HepG2 (cell line): ENCODE results near the gene DUSP9. TPM values are rescaled to one million over a fixed set of nuclear protein-coding genes. Genes with fewer than 3 reads are reported as not detected.

Source experiments
- AKAP8 ChIP-seq: sonication (generic); formaldehyde crosslinking; IDR thresholded peaks from 2 replicates; pipeline ENCODE4 v1.5.1; 2020; ENCODE audit warnings: mild to moderate bottlenecking, missing genetic modification reagents
- CENPT ChIP-seq: sonication (generic); formaldehyde crosslinking; IDR thresholded peaks from 2 replicates; pipeline ENCODE4 v1.8.0; 2022; ENCODE audit warnings: low read depth, mild to moderate bottlenecking, moderate library complexity, missing genetic modification reagents
- FOXK2 ChIP-seq: fragments of 450-650 bp; IDR thresholded peaks from 2 replicates; pipeline ENCODE4 v1.6.1; 2016
- HDAC2 ChIP-seq: sonication (generic); formaldehyde crosslinking; IDR thresholded peaks from 2 replicates; pipeline ENCODE4 v1.4.0; 2020; ENCODE audit warnings: missing genetic modification reagents
- KDM4B ChIP-seq: sonication (generic); formaldehyde crosslinking; IDR thresholded peaks from 2 replicates; pipeline ENCODE4 v1.4.0; 2020; ENCODE audit warnings: missing genetic modification reagents
- KLF11 ChIP-seq: IDR thresholded peaks from 2 replicates; pipeline ENCODE4 v1.6.1; 2016; ENCODE audit warnings: missing compliant biosample characterization
- MED13 ChIP-seq: sonication (generic); formaldehyde crosslinking; IDR thresholded peaks from 2 replicates; pipeline ENCODE4 v1.5.0; 2020; ENCODE audit warnings: missing genetic modification reagents
- PITX1 ChIP-seq: sonication (generic); formaldehyde crosslinking; IDR thresholded peaks from 2 replicates; pipeline ENCODE4 v1.5.1; 2020; ENCODE audit warnings: mild to moderate bottlenecking, missing genetic modification reagents
- RARA ChIP-seq: IDR thresholded peaks from 2 replicates; pipeline ENCODE4 v1.6.1; 2016; ENCODE audit warnings: missing genetic modification reagents, missing compliant biosample characterization
- SP1 ChIP-seq, 2 experiments: fragments of 450-650 bp in 1 of 2; sonication (generic) in 1 of 2; formaldehyde crosslinking in 1 of 2; IDR thresholded peaks; 2 replicates each; pipeline versions ENCODE4 v1.4.0 to v1.6.1; 2016 to 2020; ENCODE audit warnings: missing genetic modification reagents in 1 of 2
- SPEN ChIP-seq: sonication (generic); formaldehyde crosslinking; IDR thresholded peaks from 2 replicates; pipeline ENCODE4 v1.5.1; 2020; ENCODE audit warnings: low read depth, mild to moderate bottlenecking, missing genetic modification reagents
- SSRP1 ChIP-seq: IDR thresholded peaks from 2 replicates; pipeline ENCODE4 v1.6.1; 2016; ENCODE audit warnings: control low read depth
- ZFP1 ChIP-seq: IDR thresholded peaks from 2 replicates; pipeline ENCODE4 v1.6.1; 2016
- ZFX ChIP-seq: sonication (generic); formaldehyde crosslinking; IDR thresholded peaks from 2 replicates; pipeline ENCODE4 v1.4.0; 2020; ENCODE audit warnings: mild to moderate bottlenecking, low read depth, missing genetic modification reagents, moderate library complexity
- ZHX2 ChIP-seq, 2 experiments: sonication (generic) in 1 of 2; formaldehyde crosslinking in 1 of 2; IDR thresholded peaks; 2 replicates each; pipeline versions ENCODE4 v1.6.1 to v1.9.0; 2014 to 2022; ENCODE audit warnings: antibody characterized with exemption in 1 of 2, borderline replicate concordance in 1 of 2, inconsistent platforms in 1 of 2, low read depth in 1 of 2, missing genetic modification reagents in 1 of 2
- ZNF12 ChIP-seq: sonication (generic); formaldehyde crosslinking; IDR thresholded peaks from 2 replicates; pipeline ENCODE4 v1.5.0; 2020; ENCODE audit warnings: missing genetic modification reagents
- ZNF329 ChIP-seq: sonication (generic); formaldehyde crosslinking; IDR thresholded peaks from 2 replicates; pipeline ENCODE4 v1.9.0; 2021; ENCODE audit warnings: low read depth, mild to moderate bottlenecking, missing genetic modification reagents
- polyA plus RNA-seq, 8 experiments: library from polyadenylated mRNA; depleted of rRNA in 3 of 8; stranded (reverse) in 7 of 8; unstranded in 1 of 8; fragments of >200 nt; fragmentation: Illumina TruSeq in 4 of 8; extraction: Trizol in 4 of 8; gene quantifications; 2 replicates each; pipeline versions ENCODE4 v1.2.1 to v1.2.3, GENCODE V29; 2011 to 2016; ENCODE audit warnings: low read depth in 4 of 8, missing spikeins in 1 of 8, mixed read lengths in 1 of 8; ENCODE audit not compliant: insufficient read depth in 1 of 8
- total RNA-seq, 5 experiments: library from RNA; depleted of rRNA; stranded (reverse); fragments of >200 nt; fragmentation: Illumina TruSeq; extraction: Trizol; gene quantifications; 2 replicates each; pipeline ENCODE4 v1.2.3, GENCODE V29; 2016; ENCODE audit warnings: low read depth in 1 of 5
- TF ChIP-seq, protein P1 (sequence below): sonication (generic); formaldehyde crosslinking; IDR thresholded peaks from 2 replicates; pipeline ENCODE4 v1.5.0; 2020; ENCODE audit warnings: mild to moderate bottlenecking, missing genetic modification reagents, borderline replicate concordance
- TF ChIP-seq, protein P2 (sequence below): sonication (generic); formaldehyde crosslinking; IDR thresholded peaks from 2 replicates; pipeline ENCODE4 v1.4.0; 2020; ENCODE audit warnings: mild to moderate bottlenecking, missing genetic modification reagents
- TF ChIP-seq, protein P3 (sequence below): sonication (generic); formaldehyde crosslinking; IDR thresholded peaks from 2 replicates; pipeline ENCODE4 v1.5.0; 2020; ENCODE audit warnings: missing genetic modification reagents

Gene DUSP9
- total and polyA plus RNA-seq, 2 of the 13 experiments (the other 11 are each of a cell fraction or from before 2014, with no cell fraction given) = 235 to 435 TPM

- TF ChIP-seq RARA (peak; percentile 86), SSRP1 (CRISPR knock-in tag) (peak; percentile 48; the same call in 1 of the 2 replicates), KDM4B (peak; percentile 88; the same call in 1 of the 2 replicates), AKAP8 (CRISPR knock-in tag) (peak; percentile 93), ZNF329 (CRISPR knock-in tag) (no peak), ZNF12 (CRISPR knock-in tag) (no peak), SP1 (IDR thresholded peaks at IDR 0.05) (no peak), SP1 (CRISPR knock-in tag; IDR thresholded peaks at IDR 0.05) (peak; percentile 62), PITX1 (CRISPR knock-in tag) (peak; percentile 74; the same call in 1 of the 2 replicates), CENPT (CRISPR knock-in tag) (no peak), ZFX (CRISPR knock-in tag) (peak; percentile 85), ZHX2 (IDR thresholded peaks at IDR 0.05; ENCODE audit: low read depth) (0 out of 2 replicates have a peak, but pooled peaks have one; percentile 27), ZHX2 (CRISPR knock-in tag; IDR thresholded peaks at IDR 0.05; ENCODE audit: borderline replicate concordance) (no peak), SPEN (CRISPR knock-in tag) (peak; percentile 65; the same call in 1 of the 2 replicates), ZFP1 (peak; percentile 26; the same call in 1 of the 2 replicates), KLF11 (CRISPR knock-in tag) (no peak), HDAC2 (CRISPR knock-in tag) (peak; percentile 36; the same call in 1 of the 2 replicates), FOXK2 (peak; percentile 38; the same call in 1 of the 2 replicates), MED13 (CRISPR knock-in tag) (peak; percentile 90; the same call in 1 of the 2 replicates)
- TF ChIP-seq, protein P1, sequence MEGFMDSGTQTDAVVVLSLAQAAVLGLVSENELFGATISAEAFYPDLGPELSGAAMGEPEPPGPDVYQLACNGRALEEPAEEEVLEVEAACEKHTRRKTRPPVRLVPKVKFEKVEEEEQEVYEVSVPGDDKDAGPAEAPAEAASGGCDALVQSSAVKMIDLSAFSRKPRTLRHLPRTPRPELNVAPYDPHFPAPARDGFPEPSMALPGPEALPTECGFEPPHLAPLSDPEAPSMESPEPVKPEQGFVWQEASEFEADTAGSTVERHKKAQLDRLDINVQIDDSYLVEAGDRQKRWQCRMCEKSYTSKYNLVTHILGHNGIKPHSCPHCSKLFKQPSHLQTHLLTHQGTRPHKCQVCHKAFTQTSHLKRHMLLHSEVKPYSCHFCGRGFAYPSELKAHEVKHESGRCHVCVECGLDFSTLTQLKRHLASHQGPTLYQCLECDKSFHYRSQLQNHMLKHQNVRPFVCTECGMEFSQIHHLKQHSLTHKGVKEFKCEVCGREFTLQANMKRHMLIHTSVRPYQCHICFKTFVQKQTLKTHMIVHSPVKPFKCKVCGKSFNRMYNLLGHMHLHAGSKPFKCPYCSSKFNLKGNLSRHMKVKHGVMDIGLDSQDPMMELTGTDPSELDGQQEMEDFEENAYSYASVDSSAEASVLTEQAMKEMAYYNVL (CRISPR knock-in tag) = no peak
- TF ChIP-seq, protein P2, sequence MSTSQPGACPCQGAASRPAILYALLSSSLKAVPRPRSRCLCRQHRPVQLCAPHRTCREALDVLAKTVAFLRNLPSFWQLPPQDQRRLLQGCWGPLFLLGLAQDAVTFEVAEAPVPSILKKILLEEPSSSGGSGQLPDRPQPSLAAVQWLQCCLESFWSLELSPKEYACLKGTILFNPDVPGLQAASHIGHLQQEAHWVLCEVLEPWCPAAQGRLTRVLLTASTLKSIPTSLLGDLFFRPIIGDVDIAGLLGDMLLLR (CRISPR knock-in tag) = peak; percentile 68; the same call in 1 of the 2 replicates
- TF ChIP-seq, protein P3, sequence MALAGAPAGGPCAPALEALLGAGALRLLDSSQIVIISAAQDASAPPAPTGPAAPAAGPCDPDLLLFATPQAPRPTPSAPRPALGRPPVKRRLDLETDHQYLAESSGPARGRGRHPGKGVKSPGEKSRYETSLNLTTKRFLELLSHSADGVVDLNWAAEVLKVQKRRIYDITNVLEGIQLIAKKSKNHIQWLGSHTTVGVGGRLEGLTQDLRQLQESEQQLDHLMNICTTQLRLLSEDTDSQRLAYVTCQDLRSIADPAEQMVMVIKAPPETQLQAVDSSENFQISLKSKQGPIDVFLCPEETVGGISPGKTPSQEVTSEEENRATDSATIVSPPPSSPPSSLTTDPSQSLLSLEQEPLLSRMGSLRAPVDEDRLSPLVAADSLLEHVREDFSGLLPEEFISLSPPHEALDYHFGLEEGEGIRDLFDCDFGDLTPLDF (CRISPR knock-in tag) = peak; percentile 38; the same call in 1 of the 2 replicates
Observed at GRCh38 chrX:153627675-153628111, 19.3 kb upstream of the DUSP9 start (continued).
